Measurements from ENCODE around the gene BCAS3. TPM values are rescaled to one million over a fixed set of nuclear protein-coding genes. Genes with fewer than 3 reads are reported as not detected.

The BCAS3 gene
- polyA plus RNA-seq, 1 donor from 2014 or later, result 21.6 TPM

GRCh38 chr17:61136296-61136695 lies 458.6 kb downstream of the BCAS3 start:
- H3F3A ChIP-seq (ENCODE audit: insufficient read depth, low read length, poor library complexity, severe bottlenecking), result no peaks in the 10 kb centered on the region
- H3K4me3 ChIP-seq (ENCODE audit: low read length), result no peak overlapping the region
- no peak overlapping the region for H2AFZ ChIP-seq (ENCODE audit: low read depth, low read length)
- TF ChIP-seq RAD21 (conservative IDR thresholded peaks at IDR 0.05) (no peak), TAF1 (IDR thresholded peaks at IDR 0.05; ENCODE audit: low read depth) (no peak), EP300 (conservative IDR thresholded peaks at IDR 0.05; ENCODE audit: poor library complexity, severe bottlenecking) (no peak)
- H3K79me2 ChIP-seq (replicated peaks; ENCODE audit: insufficient read depth, low read length), result no peaks in the 10 kb centered on the region
- H3K36me3 ChIP-seq (ENCODE audit: insufficient read depth, low read length), result no peaks in the 10 kb centered on the region
- H4K20me1 ChIP-seq (ENCODE audit: insufficient read depth), result no peaks in the 10 kb centered on the region
- H3K27me3 ChIP-seq (ENCODE audit: insufficient read depth, low read depth, low read length), result no peaks in the 10 kb centered on the region
- H3K4me2 ChIP-seq (ENCODE audit: low read length), result no peak overlapping the region
- H3K27ac ChIP-seq (ENCODE audit: low read length), result no peak overlapping the region
- no peaks in the 10 kb centered on the region for H3K9me3 ChIP-seq (ENCODE audit: low read length)
- no peak overlapping the region for H3K9ac ChIP-seq (ENCODE audit: low read length)
- H3K9me2 ChIP-seq (ENCODE audit: insufficient read depth, low read length), result no peaks in the 10 kb centered on the region

GRCh38 chr17:61139219-61139618 lies 461.6 kb downstream of the BCAS3 start:
- no peaks in the 10 kb centered on the region for H3K27me3 ChIP-seq (ENCODE audit: insufficient read depth, low read depth, low read length)
- H3F3A ChIP-seq (ENCODE audit: insufficient read depth, low read length, poor library complexity, severe bottlenecking), result no peaks in the 10 kb centered on the region
- no peaks in the 10 kb centered on the region for H3K79me2 ChIP-seq (replicated peaks; ENCODE audit: insufficient read depth, low read length)
- H3K36me3 ChIP-seq (ENCODE audit: insufficient read depth, low read length), result no peaks in the 10 kb centered on the region
- no peak overlapping the region for H3K4me2 ChIP-seq (ENCODE audit: low read length)
- H3K9me2 ChIP-seq (ENCODE audit: insufficient read depth, low read length), result no peaks in the 10 kb centered on the region
- no peak overlapping the region for H3K4me3 ChIP-seq (ENCODE audit: low read length)
- H3K9me3 ChIP-seq (ENCODE audit: low read length), result no peaks in the 10 kb centered on the region
- TF ChIP-seq EZH2 (IDR thresholded peaks at IDR 0.05; ENCODE audit: borderline replicate concordance, insufficient read depth, low read length, poor library complexity, severe bottlenecking) (no peak), REST (IDR thresholded peaks at IDR 0.05; ENCODE audit: borderline replicate concordance) (no peak), POLR2AphosphoS5 (IDR thresholded peaks at IDR 0.05) (no peak), TAF1 (IDR thresholded peaks at IDR 0.05; ENCODE audit: low read depth) (no peak), CTCF (IDR thresholded peaks at IDR 0.05; ENCODE audit: poor library complexity, severe bottlenecking) (no peak)
- H2AFZ ChIP-seq (ENCODE audit: low read depth, low read length), result no peak overlapping the region
- no peak overlapping the region for H3K27ac ChIP-seq (ENCODE audit: low read length)
- no peak overlapping the region for H3K9ac ChIP-seq (ENCODE audit: low read length)
- no peaks in the 10 kb centered on the region for H4K20me1 ChIP-seq (ENCODE audit: insufficient read depth)

GRCh38 chr17:61140081-61140786 lies 462.6 kb downstream of the BCAS3 start:
- Histone ChIP-seq H3K27ac (ENCODE audit: low read length) (no peak overlapping the region), H3K4me3 (ENCODE audit: low read length) (no peak overlapping the region), H3F3A (ENCODE audit: insufficient read depth, low read length, poor library complexity, severe bottlenecking) (no peaks in the 10 kb centered on the region), H3K9me2 (ENCODE audit: insufficient read depth, low read length) (no peaks in the 10 kb centered on the region), H3K79me2 (replicated peaks; ENCODE audit: insufficient read depth, low read length) (no peaks in the 10 kb centered on the region), H2AFZ (ENCODE audit: low read depth, low read length) (no peak overlapping the region), H3K27me3 (ENCODE audit: insufficient read depth, low read depth, low read length) (no peaks in the 10 kb centered on the region), H3K9ac (ENCODE audit: low read length) (no peak overlapping the region), H3K4me2 (ENCODE audit: low read length) (no peak overlapping the region), H4K20me1 (ENCODE audit: insufficient read depth) (no peaks in the 10 kb centered on the region), H3K9me3 (ENCODE audit: low read length) (no peaks in the 10 kb centered on the region), H3K36me3 (ENCODE audit: insufficient read depth, low read length) (no peaks in the 10 kb centered on the region)
- TF ChIP-seq POLR2AphosphoS5 (IDR thresholded peaks at IDR 0.05) (no peak), EZH2 (IDR thresholded peaks at IDR 0.05; ENCODE audit: borderline replicate concordance, insufficient read depth, low read length, poor library complexity, severe bottlenecking) (no peak)
